Kidney (tissue), 14 donors: ENCODE data around the gene CDYL2. TPM values are rescaled to one million over a fixed set of nuclear protein-coding genes. Genes with fewer than 3 reads are reported as not detected.

Experiments
- DNase-seq, 5 donors: peaks; one replicate each; pipeline ENCODE4 v3.0.0-alpha.2; 2013 to 2020
- FAIRE-seq: peaks from 2 replicates; lab custom pipeline; 2012; peaks lifted over from hg19 to GRCh38; lab: Jason Lieb, UNC
- H3K27ac ChIP-seq, 2 donors: one replicate each; pipeline ENCODE4 v1.7.0; 2013; ENCODE audit warnings: low read depth in 2 of 2, low read length in 2 of 2, inconsistent platforms in 1 of 2
- H3K27me3 ChIP-seq: one replicate; pipeline ENCODE4 v1.7.1; 2013; ENCODE audit warnings: low read length, inconsistent platforms; ENCODE audit not compliant: control insufficient read depth, insufficient read depth
- H3K36me3 ChIP-seq, 3 donors: one replicate each; pipeline versions ENCODE4 v1.7.0 to v1.7.1; 2013; ENCODE audit warnings: low read length in 3 of 3, control low read depth in 1 of 3, inconsistent platforms in 1 of 3; ENCODE audit not compliant: insufficient read depth in 3 of 3, control insufficient read depth in 2 of 3
- H3K4me1 ChIP-seq, 3 donors: one replicate each; pipeline versions ENCODE4 v1.7.0 to v1.7.1; 2013; ENCODE audit warnings: low read length in 3 of 3, inconsistent platforms in 1 of 3, low read depth in 1 of 3; ENCODE audit not compliant: control insufficient read depth in 2 of 3, insufficient read depth in 2 of 3
- H3K4me3 ChIP-seq, 3 donors: one replicate each; pipeline versions ENCODE4 v1.7.0 to v1.8.1; 2013; ENCODE audit warnings: low read length in 3 of 3, control low read depth in 1 of 3, inconsistent platforms in 1 of 3
- H3K9ac ChIP-seq, 3 donors: one replicate each; pipeline versions ENCODE4 v1.7.0 to v1.7.1; 2013; ENCODE audit warnings: low read length in 3 of 3, control low read depth in 1 of 3, inconsistent platforms in 1 of 3
- H3K9me3 ChIP-seq, 3 donors: one replicate each; pipeline versions ENCODE4 v1.7.0 to v1.7.1; 2013; ENCODE audit warnings: low read length in 3 of 3, control low read depth in 1 of 3, inconsistent platforms in 1 of 3; ENCODE audit not compliant: control insufficient read depth in 2 of 3, insufficient read depth in 1 of 3
- intact Hi-C: fragments of 100-400 bp; cut with DNase I; formaldehyde crosslinking; loops from one replicate; pipeline ENCODE4 v1.11.1; 2022
- polyA plus RNA-seq: library from polyadenylated mRNA; stranded (reverse); fragments of 350-450 nt; fragmentation: Illumina TruSeq; extraction: RNeasy Lipid Tissue Mini Kit (QIAGEN cat#74804); gene quantifications from one replicate; pipeline ENCODE4 v1.2.3, GENCODE V29; 2014; ENCODE audit warnings: low read depth, low replicate concordance; ENCODE audit not compliant: insufficient read depth
- total RNA-seq: library from RNA; stranded (reverse); fragmentation: NEBNext Ultra II Directional; extraction: Animal tissue kit (Norgen Biotek cat#: 25700); gene quantifications from one replicate; pipeline ENCODE4 v1.2.1, GENCODE V29; 2021
- TF ChIP-seq, protein P1 (sequence below): IDR thresholded peaks from 3 replicates; pipeline ENCODE4 v1.5.1; 2012; ENCODE audit warnings: mild to moderate bottlenecking, moderate library complexity, borderline replicate concordance; ENCODE audit not compliant: insufficient read depth; ENCODE audit errors: extremely low read depth
- donor health status: control.
- donor health status: control.
- donor health status: control.
- donor health status: control.
- donor health status: control.
- donor health status: DM: yes; HTN: yes; CAD: no.
- donor health status: Normal renal cell carcinoma (clear cell type).

Gene CDYL2
- total and polyA plus RNA-seq, 2 donors from 2014 or later: 2.6 to 27.3 TPM

DNA sequence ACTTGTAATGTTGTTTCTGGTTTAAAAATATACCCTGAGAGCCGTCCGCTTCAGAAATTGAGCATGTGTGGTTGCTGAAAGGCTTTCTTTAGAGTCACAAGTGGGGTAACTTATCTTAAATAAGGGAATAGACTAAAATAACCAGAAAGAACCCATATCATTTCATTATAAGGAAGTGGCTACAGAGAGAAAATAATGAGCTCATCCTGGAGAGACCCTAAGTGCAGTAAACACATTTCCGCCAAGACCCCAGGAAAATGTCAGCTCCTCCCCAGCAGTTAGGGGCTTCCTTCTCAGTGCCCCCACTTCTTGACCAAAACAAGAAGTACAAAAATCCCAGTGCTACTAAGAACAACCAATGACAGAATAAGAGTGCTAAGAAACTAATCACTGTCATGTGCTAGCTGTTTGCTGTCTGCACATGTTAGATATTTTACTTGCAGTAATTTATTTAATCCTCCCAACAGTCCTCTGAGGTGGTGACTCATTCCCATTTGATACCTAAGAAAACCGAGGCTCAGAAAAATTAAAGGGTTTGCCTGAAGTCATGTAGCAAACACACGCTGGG is 83.5 kb downstream of the CDYL2 start:
- intact Hi-C loops: no loop called here
- H3K36me3 ChIP-seq: no peaks in the 10 kb centered on the region
- H3K27ac ChIP-seq: no peak overlapping the region
- no peak overlapping the region for H3K9ac ChIP-seq
- peaks cover 0 to 4% (median 0%) of the 10 kb centered on the region in 3 donors for H3K4me1 ChIP-seq
- H3K27me3 ChIP-seq: no peaks in the 10 kb centered on the region
- H3K4me3 ChIP-seq: no peak overlapping the region
- peaks cover 0 to 2% (median 0%) of the 10 kb centered on the region in 3 donors for H3K9me3 ChIP-seq
- TF ChIP-seq, protein P1, sequence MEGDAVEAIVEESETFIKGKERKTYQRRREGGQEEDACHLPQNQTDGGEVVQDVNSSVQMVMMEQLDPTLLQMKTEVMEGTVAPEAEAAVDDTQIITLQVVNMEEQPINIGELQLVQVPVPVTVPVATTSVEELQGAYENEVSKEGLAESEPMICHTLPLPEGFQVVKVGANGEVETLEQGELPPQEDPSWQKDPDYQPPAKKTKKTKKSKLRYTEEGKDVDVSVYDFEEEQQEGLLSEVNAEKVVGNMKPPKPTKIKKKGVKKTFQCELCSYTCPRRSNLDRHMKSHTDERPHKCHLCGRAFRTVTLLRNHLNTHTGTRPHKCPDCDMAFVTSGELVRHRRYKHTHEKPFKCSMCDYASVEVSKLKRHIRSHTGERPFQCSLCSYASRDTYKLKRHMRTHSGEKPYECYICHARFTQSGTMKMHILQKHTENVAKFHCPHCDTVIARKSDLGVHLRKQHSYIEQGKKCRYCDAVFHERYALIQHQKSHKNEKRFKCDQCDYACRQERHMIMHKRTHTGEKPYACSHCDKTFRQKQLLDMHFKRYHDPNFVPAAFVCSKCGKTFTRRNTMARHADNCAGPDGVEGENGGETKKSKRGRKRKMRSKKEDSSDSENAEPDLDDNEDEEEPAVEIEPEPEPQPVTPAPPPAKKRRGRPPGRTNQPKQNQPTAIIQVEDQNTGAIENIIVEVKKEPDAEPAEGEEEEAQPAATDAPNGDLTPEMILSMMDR: no peak
- DNase-seq (no peak), FAIRE-seq (no peak)

DNA sequence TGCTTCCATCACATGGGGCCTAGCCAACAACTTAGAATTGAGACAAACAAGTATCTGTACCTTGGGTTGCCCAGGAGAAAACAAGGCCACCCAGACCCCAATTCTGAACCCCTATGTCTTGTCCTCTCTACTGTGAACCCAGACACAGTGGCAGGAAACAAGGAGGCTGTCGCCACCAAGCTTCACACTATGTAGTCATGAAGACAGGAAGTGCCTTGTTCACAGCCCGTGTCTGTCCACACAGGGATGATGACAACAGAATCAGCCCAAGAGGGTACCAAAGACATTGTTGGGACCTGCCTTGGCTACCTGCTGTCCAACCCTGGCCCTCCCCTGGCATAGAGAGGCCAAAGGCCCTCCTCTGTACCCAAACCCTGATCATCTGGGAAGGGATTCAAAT is 84.8 kb downstream of the CDYL2 start:
- no peaks in the 10 kb centered on the region for H3K36me3 ChIP-seq
- no peaks in the 10 kb centered on the region for H3K9me3 ChIP-seq
- intact Hi-C loops: no loop called here
- no peak overlapping the region for H3K9ac ChIP-seq
- DNase-seq: no peak
- H3K4me1 ChIP-seq: peaks cover 0 to 4% (median 0%) of the 10 kb centered on the region in 3 donors
- no peak overlapping the region for H3K27ac ChIP-seq
- TF ChIP-seq, protein P1: no peak
- no peak for FAIRE-seq
- no peaks in the 10 kb centered on the region for H3K27me3 ChIP-seq
- H3K4me3 ChIP-seq: no peak overlapping the region

DNA sequence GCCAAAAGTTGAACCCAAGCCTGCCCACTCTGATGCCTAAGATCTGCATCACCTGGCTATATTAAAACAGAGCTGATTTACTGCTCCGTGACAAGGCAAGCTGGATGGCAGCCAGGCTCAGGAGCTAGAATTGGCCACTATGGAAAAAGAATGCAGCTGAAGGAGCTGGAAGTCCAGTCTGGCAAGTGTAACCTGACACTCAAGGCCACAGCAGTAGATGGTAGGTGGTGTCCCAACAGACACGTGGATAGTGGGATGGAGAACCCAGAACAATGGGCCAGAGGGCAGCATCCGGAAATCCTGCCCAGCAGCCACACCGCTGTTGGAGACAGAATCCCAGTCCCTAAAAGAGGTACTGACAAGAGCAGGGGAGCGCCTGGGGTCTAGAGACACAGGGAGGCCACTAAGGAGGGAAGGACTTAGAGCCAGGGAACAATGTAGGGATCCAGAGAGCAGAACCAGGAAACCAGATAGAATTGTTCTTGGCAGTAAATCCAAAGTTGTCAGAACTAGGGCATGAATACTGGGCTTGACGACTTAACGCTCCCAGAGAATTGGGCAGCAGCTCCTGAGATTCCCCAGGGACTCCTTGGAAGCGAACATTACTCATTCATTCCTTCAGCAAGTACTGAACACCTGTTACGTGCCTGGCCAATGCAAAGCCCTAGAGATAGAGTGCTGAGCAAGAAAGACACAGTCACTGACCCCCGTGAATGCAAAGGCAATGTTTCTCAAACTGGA is 85.7 kb downstream of the CDYL2 start:
- Histone ChIP-seq H3K4me1 (peaks cover 0 to 4% (median 0%) of the 10 kb centered on the region in 3 donors), H3K27me3 (no peaks in the 10 kb centered on the region), H3K27ac (no peak overlapping the region), H3K4me3 (no peak overlapping the region), H3K9me3 (no peaks in the 10 kb centered on the region), H3K36me3 (no peaks in the 10 kb centered on the region), H3K9ac (no peak overlapping the region)
- FAIRE-seq (no peak), DNase-seq (peak in 3 of 5 donors; percentile 14 to 77 (median 19))
- intact Hi-C loops: no loop called here
- TF ChIP-seq, protein P1: no peak
